Mucosa of descending colon (tissue), 3 donors: ENCODE data around the gene SLC23A2. TPM values are rescaled to one million over a fixed set of nuclear protein-coding genes. Genes with fewer than 3 reads are reported as not detected.

Experiments
- ATAC-seq: fragments of 200-7000 bp; cut with Tn5 transposase; one replicate; pipeline ENCODE4 v1.9.1; 2020; ENCODE audit warnings: mild to moderate bottlenecking, moderate library complexity
- DNase-seq, 3 donors: peaks; one replicate each; pipeline ENCODE4 v3.0.0-alpha.2; 2020
- H3K36me3 ChIP-seq: fragments of 200-600 bp; one replicate; pipeline ENCODE4 v1.8.0; 2021; ENCODE audit warnings: low read depth, mild to moderate bottlenecking
- H3K4me1 ChIP-seq: fragments of 200-600 bp; one replicate; pipeline ENCODE4 v1.8.0; 2021; ENCODE audit warnings: low read depth, mild to moderate bottlenecking
- H3K4me3 ChIP-seq: fragments of 200-600 bp; one replicate; pipeline ENCODE4 v1.8.0; 2021; ENCODE audit warnings: mild to moderate bottlenecking
- H3K9me3 ChIP-seq: fragments of 200-600 bp; one replicate; pipeline ENCODE4 v1.8.0; 2021; ENCODE audit warnings: mild to moderate bottlenecking
- intact Hi-C, 2 donors: fragments of 100-400 bp; cut with DNase I in 1 of 2; cut with micrococcal nuclease in 1 of 2; formaldehyde crosslinking; loops; one replicate each; pipeline versions ENCODE4 v1.11.0 to v1.11.1; 2022; cut with DNase I, micrococcal nuclease
- total RNA-seq, 3 donors: library from RNA; stranded (reverse); fragmentation: NEBNext Ultra II Directional in 2 of 3; extraction: Animal tissue kit (Norgen Biotek cat#: 25700) in 2 of 3; gene quantifications; one replicate each; pipeline versions ENCODE4 v1.2.1 to v1.2.4, GENCODE V29; 2021 to 2023
- TF ChIP-seq, protein P1 (sequence below): fragments of 200-600 bp; IDR thresholded peaks from one replicate; pipeline ENCODE4 v1.8.0; 2022; ENCODE audit warnings: antibody characterized with exemption, mild to moderate bottlenecking
- donor health status: DM: no; HTN: no; CAD: no; lungs with moderate emphysema.
- donor health status: DM: no; HTN: no; CAD: no.
- donor health status: DM: no; HTN: yes; CAD: no.

Gene SLC23A2
- total RNA-seq, 3 donors from 2014 or later: 9.1 to 15.4 (median 9.4) TPM

DNA sequence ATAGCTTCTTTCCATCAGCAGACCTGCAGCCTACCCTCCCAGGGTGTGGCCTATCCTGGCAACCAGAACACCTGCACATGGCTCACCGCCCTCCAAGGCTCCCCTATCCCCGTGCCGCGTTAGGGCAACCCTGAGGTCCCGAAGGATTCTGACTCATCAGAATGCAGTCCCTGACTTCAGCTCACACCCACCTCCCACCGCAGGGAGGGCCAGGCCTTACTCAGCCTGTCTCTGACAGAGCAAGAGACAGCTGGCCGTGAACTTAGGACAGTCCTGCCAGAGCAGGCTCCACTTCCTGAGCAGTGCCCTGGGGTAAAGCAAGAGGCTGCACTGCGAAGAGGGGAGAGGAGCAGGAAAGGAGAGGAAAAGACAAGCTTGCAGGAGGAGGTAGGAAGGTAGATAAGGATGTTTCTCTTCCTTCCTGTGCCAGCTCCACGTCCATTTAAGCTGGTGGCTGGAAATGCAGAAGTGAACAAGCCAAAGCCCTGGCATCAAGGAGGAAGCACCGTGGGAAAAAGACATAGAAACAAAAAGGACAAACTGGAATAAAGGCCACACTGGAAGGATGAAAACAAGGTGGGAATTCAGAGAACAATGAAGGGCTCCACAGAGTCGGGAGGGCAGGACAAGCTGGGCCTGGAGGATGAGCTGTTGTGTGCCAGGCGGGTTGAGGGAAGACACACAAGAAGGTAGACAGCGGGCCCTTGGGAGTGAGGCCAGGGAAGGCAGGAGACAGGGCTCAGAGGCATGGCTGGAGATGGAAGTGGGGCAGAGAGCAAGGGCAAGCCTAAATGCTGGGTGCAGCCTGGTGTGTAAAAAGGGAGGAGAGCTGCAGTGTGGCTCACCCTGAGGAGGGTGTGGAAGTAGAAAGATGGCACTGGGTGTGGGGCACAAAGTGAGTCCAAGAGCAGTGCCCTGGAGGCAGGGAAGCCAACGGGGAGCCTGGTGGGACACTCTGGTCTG is 102.7 kb downstream of the SLC23A2 start:
- Histone ChIP-seq H3K9me3 (no peaks in the 10 kb centered on the region), H3K36me3 (no peaks in the 10 kb centered on the region), H3K4me1 (peaks cover 20% of the 10 kb centered on the region), H3K4me3 (no peak overlapping the region)
- DNase-seq (peak in 1 of 3 donors; percentile 55), ATAC-seq (peak; percentile 73)
- TF ChIP-seq, protein P1, sequence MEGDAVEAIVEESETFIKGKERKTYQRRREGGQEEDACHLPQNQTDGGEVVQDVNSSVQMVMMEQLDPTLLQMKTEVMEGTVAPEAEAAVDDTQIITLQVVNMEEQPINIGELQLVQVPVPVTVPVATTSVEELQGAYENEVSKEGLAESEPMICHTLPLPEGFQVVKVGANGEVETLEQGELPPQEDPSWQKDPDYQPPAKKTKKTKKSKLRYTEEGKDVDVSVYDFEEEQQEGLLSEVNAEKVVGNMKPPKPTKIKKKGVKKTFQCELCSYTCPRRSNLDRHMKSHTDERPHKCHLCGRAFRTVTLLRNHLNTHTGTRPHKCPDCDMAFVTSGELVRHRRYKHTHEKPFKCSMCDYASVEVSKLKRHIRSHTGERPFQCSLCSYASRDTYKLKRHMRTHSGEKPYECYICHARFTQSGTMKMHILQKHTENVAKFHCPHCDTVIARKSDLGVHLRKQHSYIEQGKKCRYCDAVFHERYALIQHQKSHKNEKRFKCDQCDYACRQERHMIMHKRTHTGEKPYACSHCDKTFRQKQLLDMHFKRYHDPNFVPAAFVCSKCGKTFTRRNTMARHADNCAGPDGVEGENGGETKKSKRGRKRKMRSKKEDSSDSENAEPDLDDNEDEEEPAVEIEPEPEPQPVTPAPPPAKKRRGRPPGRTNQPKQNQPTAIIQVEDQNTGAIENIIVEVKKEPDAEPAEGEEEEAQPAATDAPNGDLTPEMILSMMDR: no peak
- intact Hi-C loops: no loop called here

- DNase-seq: no peak
- Histone ChIP-seq H3K4me1 (peaks cover 20% of the 10 kb centered on the region), H3K9me3 (no peaks in the 10 kb centered on the region), H3K36me3 (no peaks in the 10 kb centered on the region), H3K4me3 (no peak overlapping the region)
- no peak for ATAC-seq
- TF ChIP-seq, protein P1: no peak
- intact Hi-C loops: no loop called here
Observed at GRCh38 chr20:4897600-4897999, 103.7 kb downstream of the SLC23A2 start.

DNA sequence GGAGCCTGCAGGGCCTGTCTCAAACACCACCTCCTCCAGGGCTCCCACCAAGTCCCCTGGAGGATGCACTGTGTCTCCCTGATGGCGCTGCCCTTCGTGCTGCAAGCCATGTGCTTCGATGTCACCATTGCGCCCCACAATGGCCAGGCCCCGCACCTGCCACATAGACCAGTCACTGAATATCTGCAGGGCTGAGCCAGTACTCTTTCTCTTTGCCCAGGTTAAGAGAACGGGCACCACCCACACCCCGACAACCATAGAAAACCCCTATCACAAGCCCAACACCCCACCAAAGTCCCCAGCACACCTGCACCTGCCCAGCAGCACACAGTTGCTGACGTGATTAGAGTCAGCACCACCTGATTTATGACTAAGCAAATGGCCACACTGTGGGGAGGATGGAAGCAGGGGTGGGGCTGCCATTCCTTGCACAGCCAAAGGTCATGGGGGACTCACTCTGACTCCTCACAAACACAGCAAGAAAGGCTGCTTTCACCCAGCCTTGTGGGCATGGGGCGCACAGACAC is 104.3 kb downstream of the SLC23A2 start:
- TF ChIP-seq, protein P1: no peak
- Histone ChIP-seq H3K4me3 (no peak overlapping the region), H3K4me1 (peaks cover 20% of the 10 kb centered on the region), H3K9me3 (no peaks in the 10 kb centered on the region), H3K36me3 (no peaks in the 10 kb centered on the region)
- DNase-seq (no peak), ATAC-seq (peak; percentile 47)
- intact Hi-C loops: no loop called here

GRCh38 chr20:4896119-4896702 is 105.1 kb downstream of the SLC23A2 start:
- no peak overlapping the region for H3K4me3 ChIP-seq
- DNase-seq (no peak), ATAC-seq (no peak)
- peaks cover 20% of the 10 kb centered on the region for H3K4me1 ChIP-seq
- TF ChIP-seq, protein P1: no peak
- H3K36me3 ChIP-seq: no peaks in the 10 kb centered on the region
- no peaks in the 10 kb centered on the region for H3K9me3 ChIP-seq
- intact Hi-C loops: no loop called here

- Histone ChIP-seq H3K9me3 (no peaks in the 10 kb centered on the region), H3K36me3 (no peaks in the 10 kb centered on the region), H3K4me1 (peaks cover 20% of the 10 kb centered on the region), H3K4me3 (no peak overlapping the region)
- intact Hi-C loops: no loop called here
- no peak for ATAC-seq
- TF ChIP-seq, protein P1: no peak
- no peak for DNase-seq
Observed at GRCh38 chr20:4894981-4895381, 106.3 kb downstream of the SLC23A2 start.
